Liver (tissue), 9 donors: ENCODE data around the gene RBM3. TPM values are rescaled to one million over a fixed set of nuclear protein-coding genes. Genes with fewer than 3 reads are reported as not detected.

Experiments used
- DNase-seq: peaks from one replicate; pipeline ENCODE4 v3.0.0-alpha.2; 2017; ENCODE audit warnings: low spot score
- H3K27ac ChIP-seq, 2 donors: one replicate each; pipeline ENCODE4 v1.7.0; 2013; ENCODE audit warnings: inconsistent platforms in 2 of 2, low read length in 2 of 2, control low read depth in 1 of 2, low read depth in 1 of 2, mild to moderate bottlenecking in 1 of 2
- H3K27me3 ChIP-seq, 4 donors: one replicate each; pipeline versions ENCODE4 v1.6.1 to v1.7.0; 2013; ENCODE audit warnings: low read length in 3 of 4, inconsistent platforms in 1 of 4, mild to moderate bottlenecking in 1 of 4, moderate library complexity in 1 of 4; ENCODE audit not compliant: control insufficient read depth in 4 of 4, insufficient read depth in 4 of 4
- H3K36me3 ChIP-seq, 4 donors: one replicate each; pipeline versions ENCODE4 v1.6.1 to v1.7.0; 2013; ENCODE audit warnings: low read length in 3 of 4, mild to moderate bottlenecking in 3 of 4, low read depth in 1 of 4, moderate library complexity in 1 of 4; ENCODE audit not compliant: control insufficient read depth in 4 of 4, insufficient read depth in 3 of 4
- H3K4me1 ChIP-seq, 4 donors: one replicate each; pipeline versions ENCODE4 v1.6.1 to v1.7.0; 2013; ENCODE audit warnings: low read length in 3 of 4, mild to moderate bottlenecking in 3 of 4, moderate library complexity in 1 of 4; ENCODE audit not compliant: control insufficient read depth in 4 of 4, insufficient read depth in 4 of 4
- H3K4me3 ChIP-seq, 3 donors: one replicate each; pipeline versions ENCODE4 v1.6.1 to v1.7.0; 2013; ENCODE audit warnings: low read length in 3 of 3, control low read depth in 1 of 3, low read depth in 1 of 3, mild to moderate bottlenecking in 1 of 3
- H3K9ac ChIP-seq, 2 donors: one replicate each; pipeline ENCODE4 v1.7.0; 2013; ENCODE audit warnings: low read length in 2 of 2, mild to moderate bottlenecking in 2 of 2, moderate library complexity in 2 of 2, control low read depth in 1 of 2, low read depth in 1 of 2
- H3K9me3 ChIP-seq, 4 donors: one replicate each; pipeline versions ENCODE4 v1.6.1 to v1.7.0; 2013; ENCODE audit warnings: low read length in 3 of 4; ENCODE audit not compliant: control insufficient read depth in 4 of 4
- ATF3 ChIP-seq: IDR thresholded peaks from 2 replicates; pipeline ENCODE4 v1.6.1; 2016; ENCODE audit warnings: antibody characterized with exemption
- CTCF ChIP-seq: fragments of 150-350 bp; IDR thresholded peaks from 2 replicates; pipeline ENCODE4 v1.5.1; 2017; ENCODE audit warnings: improper control_type of control experiment, low read depth, low read length; ENCODE audit not compliant: missing input control
- EGR1 ChIP-seq, 2 donors: IDR thresholded peaks; 2 replicates each; pipeline ENCODE4 v1.6.1; 2016 to 2018; ENCODE audit warnings: antibody characterized with exemption in 2 of 2, low read depth in 2 of 2
- FOXA1 ChIP-seq: IDR thresholded peaks from 2 replicates; pipeline ENCODE4 v1.6.1; 2016; ENCODE audit warnings: antibody characterized with exemption
- FOXA2 ChIP-seq: IDR thresholded peaks from 2 replicates; pipeline ENCODE4 v1.6.1; 2016; ENCODE audit warnings: antibody characterized with exemption
- GABPA ChIP-seq, 2 donors: IDR thresholded peaks in 1 of 2; conservative IDR thresholded peaks in 1 of 2; 2 replicates each; pipeline ENCODE4 v1.6.1; 2016; ENCODE audit warnings: antibody characterized with exemption in 2 of 2, mild to moderate bottlenecking in 1 of 2, moderate library complexity in 1 of 2
- JUND ChIP-seq, 2 donors: IDR thresholded peaks; 2 replicates each; pipeline ENCODE4 v1.6.1; 2016; ENCODE audit warnings: antibody characterized with exemption in 2 of 2
- MAX ChIP-seq: IDR thresholded peaks from 2 replicates; pipeline ENCODE4 v1.6.1; 2016; ENCODE audit warnings: antibody characterized with exemption
- RAD21 ChIP-seq, 2 donors: IDR thresholded peaks; 2 replicates each; pipeline ENCODE4 v1.6.1; 2016; ENCODE audit warnings: antibody characterized with exemption in 2 of 2, mild to moderate bottlenecking in 2 of 2
- REST ChIP-seq: IDR thresholded peaks from 2 replicates; pipeline ENCODE4 v1.6.1; 2016; ENCODE audit warnings: antibody characterized with exemption, mild to moderate bottlenecking
- RXRA ChIP-seq, 2 donors: IDR thresholded peaks; 2 replicates each; pipeline ENCODE4 v1.6.1; 2017 to 2018; ENCODE audit warnings: antibody characterized with exemption in 2 of 2, mild to moderate bottlenecking in 1 of 2
- TAF1 ChIP-seq: conservative IDR thresholded peaks from 2 replicates; pipeline ENCODE4 v1.6.1; 2016; ENCODE audit warnings: antibody characterized with exemption, mild to moderate bottlenecking
- YY1 ChIP-seq: IDR thresholded peaks from 2 replicates; pipeline ENCODE4 v1.6.1; 2016; ENCODE audit warnings: antibody characterized with exemption, mild to moderate bottlenecking
- ZBTB33 ChIP-seq: IDR thresholded peaks from 2 replicates; pipeline ENCODE4 v1.6.1; 2016; ENCODE audit warnings: antibody characterized with exemption
- WGBS: extraction: QIAGEN DNeasy Blood & Tissue Kit; methylation state at CpG from one replicate; pipeline ENCODE4 v1.1.7; 2013; 5-methylcytosine and 5-hydroxymethylcytosine counted together
- polyA plus RNA-seq, 2 donors: library from polyadenylated mRNA; stranded (reverse) in 1 of 2; unstranded in 1 of 2; fragments of 200-250 nt in 1 of 2; fragments of >200 nt in 1 of 2; fragmentation: Nextera tagmentation in 1 of 2; extraction: Ambion mirVana in 1 of 2; gene quantifications; one replicate each; pipeline versions ENCODE4 v1.2.1 to v1.2.3, GENCODE V29; 2013 to 2015
- total RNA-seq, 2 donors: library from RNA; depleted of rRNA; stranded (reverse); fragments of >200 nt; gene quantifications; one replicate each; pipeline ENCODE4 v1.2.3, GENCODE V29; 2014
- donor health status: healthy.
- donor health status: healthy.
- donor health status: healthy.
- donor health status: healthy.
- donor health status: healthy.

RBM3 gene
- total and polyA plus RNA-seq, 4 donors, result 28.6 to 87.3 (median 62.1) TPM

GRCh38 chrX:48538641-48539344 is 35.5 kb upstream of the RBM3 start:
- Histone ChIP-seq H3K4me1 (peaks cover 1 to 10% (median 5%) of the 10 kb centered on the region in 4 donors), H3K9ac (no peak overlapping the region), H3K4me3 (no peak overlapping the region), H3K27ac (peak overlapping the region; percentile 66 to 87), H3K9me3 (no peaks in the 10 kb centered on the region), H3K27me3 (no peaks in the 10 kb centered on the region), H3K36me3 (peaks cover 0 to under 1% (median 0%) of the 10 kb centered on the region in 4 donors)
- WGBS, result 88% methylated on average over 23 of the region's 23 CpGs
- DNase-seq, result no peak
- TF ChIP-seq REST (no peak), GABPA (IDR thresholded peaks at IDR 0.05 in 1 of 2, conservative IDR thresholded peaks at IDR 0.05 in 1 of 2) (no peak), FOXA1 (no peak), ZBTB33 (no peak), EGR1 (IDR thresholded peaks at IDR 0.05; ENCODE audit: low read depth in 2 of 2) (no peak), TAF1 (no peak), JUND (IDR thresholded peaks at IDR 0.05) (peak in 1 of 2 donors; percentile 71)

GRCh38 chrX:48539345-48540027 is 34.8 kb upstream of the RBM3 start, which contains the start of gene TBC1D25:
TSS of gene TBC1D25 (plus strand) at chrX:48539714. CDS start at chrX:48539798, 84 bp downstream.
- Histone ChIP-seq H3K27me3 (no peaks in the 10 kb centered on the region), H3K27ac (peak within 1 kb of the TSS; percentile 85 to 87), H3K4me1 (peaks cover 1 to 10% (median 5%) of the 10 kb centered on the region in 4 donors), H3K9ac (peak within 1 kb of the TSS; percentile 47 to 71), H3K36me3 (peaks cover 0 to 3% (median under 1%) of the 10 kb centered on the region in 4 donors), H3K9me3 (no peaks in the 10 kb centered on the region), H3K4me3 (peak within 1 kb of the TSS; percentile 68 to 81 (median 74))
- under 1% methylated on average over 59 of the region's 59 CpGs for WGBS
- peak; percentile 93 for DNase-seq
- TF ChIP-seq JUND (IDR thresholded peaks at IDR 0.05) (peak in 1 of 2 donors; percentile 90), ATF3 (peak; percentile 78), FOXA2 (no peak), RAD21 (IDR thresholded peaks at IDR 0.05) (peak in 1 of 2 donors; percentile 8), GABPA (IDR thresholded peaks at IDR 0.05 in 1 of 2, conservative IDR thresholded peaks at IDR 0.05 in 1 of 2) (peak; percentile 29 to 81), EGR1 (IDR thresholded peaks at IDR 0.05; ENCODE audit: low read depth in 2 of 2) (no peak), RXRA (IDR thresholded peaks at IDR 0.05) (no peak), FOXA1 (no peak), REST (peak; percentile 30), YY1 (peak; percentile 89), CTCF (peak; percentile 13), MAX (peak; percentile 34), TAF1 (no peak), ZBTB33 (no peak)
